ENCODE measurements around the gene BRSK2.

GRCh38 chr11:1511937-1512496 is 122.3 kb downstream of the BRSK2 start:
- TF ChIP-seq EP300 (IDR thresholded peaks at IDR 0.05; ENCODE audit: borderline replicate concordance) (no peak), TCF12 (IDR thresholded peaks at IDR 0.05; ENCODE audit: low read depth) (no peak), NFIC (IDR thresholded peaks at IDR 0.05) (no peak)
- TF ChIP-seq, protein P1, sequence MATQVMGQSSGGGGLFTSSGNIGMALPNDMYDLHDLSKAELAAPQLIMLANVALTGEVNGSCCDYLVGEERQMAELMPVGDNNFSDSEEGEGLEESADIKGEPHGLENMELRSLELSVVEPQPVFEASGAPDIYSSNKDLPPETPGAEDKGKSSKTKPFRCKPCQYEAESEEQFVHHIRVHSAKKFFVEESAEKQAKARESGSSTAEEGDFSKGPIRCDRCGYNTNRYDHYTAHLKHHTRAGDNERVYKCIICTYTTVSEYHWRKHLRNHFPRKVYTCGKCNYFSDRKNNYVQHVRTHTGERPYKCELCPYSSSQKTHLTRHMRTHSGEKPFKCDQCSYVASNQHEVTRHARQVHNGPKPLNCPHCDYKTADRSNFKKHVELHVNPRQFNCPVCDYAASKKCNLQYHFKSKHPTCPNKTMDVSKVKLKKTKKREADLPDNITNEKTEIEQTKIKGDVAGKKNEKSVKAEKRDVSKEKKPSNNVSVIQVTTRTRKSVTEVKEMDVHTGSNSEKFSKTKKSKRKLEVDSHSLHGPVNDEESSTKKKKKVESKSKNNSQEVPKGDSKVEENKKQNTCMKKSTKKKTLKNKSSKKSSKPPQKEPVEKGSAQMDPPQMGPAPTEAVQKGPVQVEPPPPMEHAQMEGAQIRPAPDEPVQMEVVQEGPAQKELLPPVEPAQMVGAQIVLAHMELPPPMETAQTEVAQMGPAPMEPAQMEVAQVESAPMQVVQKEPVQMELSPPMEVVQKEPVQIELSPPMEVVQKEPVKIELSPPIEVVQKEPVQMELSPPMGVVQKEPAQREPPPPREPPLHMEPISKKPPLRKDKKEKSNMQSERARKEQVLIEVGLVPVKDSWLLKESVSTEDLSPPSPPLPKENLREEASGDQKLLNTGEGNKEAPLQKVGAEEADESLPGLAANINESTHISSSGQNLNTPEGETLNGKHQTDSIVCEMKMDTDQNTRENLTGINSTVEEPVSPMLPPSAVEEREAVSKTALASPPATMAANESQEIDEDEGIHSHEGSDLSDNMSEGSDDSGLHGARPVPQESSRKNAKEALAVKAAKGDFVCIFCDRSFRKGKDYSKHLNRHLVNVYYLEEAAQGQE (IDR thresholded peaks at IDR 0.05; ENCODE audit: low read depth): no peak
